Measurements from ENCODE around the gene JADE3.

- TF ChIP-seq CTCF (IDR thresholded peaks at IDR 0.05; ENCODE audit: low read length) = no peak
- no peak for TF ChIP-seq EZH2 (optimal IDR thresholded peaks at IDR 0.05; ENCODE audit: low read depth, low read length)
- TF ChIP-seq EZH2phosphoT487 (IDR thresholded peaks at IDR 0.05; ENCODE audit: low read length) = no peak
Measured at GRCh38 chrX:46959985-46960700, 47.9 kb downstream of the JADE3 start.

Data from MM.1S (cell line).